A549 (cell line): Measurements from ENCODE around the gene INPP5A. TPM values are rescaled to one million over a fixed set of nuclear protein-coding genes. Genes with fewer than 3 reads are reported as not detected.
A peak's percentile ranks its signal among the peaks of the same experiment; 100 is the strongest.

Experiments used
- ATAC-seq, 2 experiments: fragments of 200-7000 bp in 1 of 2; fragments of >200 bp in 1 of 2; cut with Nextera tagmentation in 1 of 2; cut with Tn5 transposase in 1 of 2; 3 replicates each; pipeline versions ENCODE4 v1.8.0 to v1.9.1; 2018 to 2020; ENCODE audit warnings: mild to moderate bottlenecking in 1 of 2, moderate library complexity in 1 of 2
- CTCF ChIA-PET: fragments of 300-600 bp; sonication (Branson Sonifier 250); formaldehyde crosslinking; extraction: SDS; loops from one replicate; lab custom pipeline; 2021; ENCODE audit warnings: antibody characterized with exemption, inconsistent platforms; lab: Yijun Ruan, JAX
- POLR2A ChIA-PET: fragments of 350-600 bp; formaldehyde crosslinking; extraction: SDS; loops from one replicate; lab custom pipeline; 2021; ENCODE audit warnings: antibody characterized with exemption, inconsistent platforms; lab: Yijun Ruan, JAX
- DNase-seq, 2 experiments: peaks; one replicate each; pipeline versions ENCODE4 v3.0.0 to v3.0.0-alpha.2; 2011 to 2016; ENCODE audit warnings: low read depth in 1 of 2, low spot score in 1 of 2
- FAIRE-seq: peaks from 2 replicates; lab custom pipeline; 2011; peaks lifted over from hg19 to GRCh38; lab: Jason Lieb, UNC
- H3K27ac ChIP-seq, 2 experiments: fragments of >200 bp; sonication (Bioruptor Twin); formaldehyde crosslinking; 3 replicates each; pipeline ENCODE4 v1.5.1; 2016 to 2017
- H3K4me1 ChIP-seq: fragments of >200 bp; sonication (Bioruptor Twin); formaldehyde crosslinking; 3 replicates; pipeline ENCODE4 v1.6.1; 2016
- H3K4me2 ChIP-seq: fragments of >200 bp; sonication (Bioruptor Twin); formaldehyde crosslinking; 3 replicates; pipeline ENCODE4 v1.6.1; 2016
- H3K4me3 ChIP-seq: fragments of >200 bp; sonication (Bioruptor Twin); formaldehyde crosslinking; 3 replicates; pipeline ENCODE4 v1.5.1; 2016
- H3K9me3 ChIP-seq: fragments of >200 bp; sonication (Bioruptor Twin); formaldehyde crosslinking; 3 replicates; pipeline ENCODE4 v1.6.1; 2016
- CHD2 ChIP-seq: fragments of 150-350 bp; IDR thresholded peaks from 2 replicates; pipeline ENCODE4 v1.6.1; 2014; ENCODE audit warnings: low read length; ENCODE audit not compliant: partially characterized antibody
- E2F6 ChIP-seq: IDR thresholded peaks from 2 replicates; pipeline ENCODE4 v1.6.1; 2012; ENCODE audit warnings: low read depth, borderline replicate concordance
- EHMT2 ChIP-seq: fragments of 200-600 bp; sonication (generic); IDR thresholded peaks from 2 replicates; pipeline ENCODE4 v1.6.1; 2016; ENCODE audit warnings: antibody characterized with exemption, low read depth, mild to moderate bottlenecking, moderate library complexity
- FOSB ChIP-seq: fragments of 250-450 bp; sonication (Bioruptor Pico); IDR thresholded peaks from 2 replicates; pipeline ENCODE4 v1.5.0; 2020; ENCODE audit warnings: mild to moderate bottlenecking, moderate library complexity
- NPAS2 ChIP-seq: fragments of 250-450 bp; sonication (Bioruptor Pico); IDR thresholded peaks from 2 replicates; pipeline ENCODE4 v1.8.0; 2022; ENCODE audit warnings: mild to moderate bottlenecking, moderate library complexity, borderline replicate concordance
- POLR2AphosphoS2 ChIP-seq: conservative IDR thresholded peaks from 2 replicates; pipeline ENCODE4 v1.6.1; 2012; ENCODE audit warnings: low read length, improper control_type of control experiment, inconsistent platforms
- RCOR1 ChIP-seq: fragments of 150-350 bp; IDR thresholded peaks from 2 replicates; pipeline ENCODE4 v1.6.1; 2014; ENCODE audit warnings: antibody characterized with exemption, low read length, low read depth
- RNF2 ChIP-seq: fragments of 200-600 bp; sonication (generic); IDR thresholded peaks from 2 replicates; pipeline ENCODE4 v1.6.1; 2016; ENCODE audit warnings: low read depth, mild to moderate bottlenecking, antibody characterized with exemption, moderate library complexity, borderline replicate concordance
- USF2 ChIP-seq: fragments of 450-650 bp; IDR thresholded peaks from 2 replicates; pipeline ENCODE4 v1.6.1; 2014; ENCODE audit warnings: antibody characterized with exemption
- WGBS: methylation state at CpG from one replicate; pipeline ENCODE4 v1.1.6; 2017; ENCODE audit errors: missing lambda C conversion rate; 5-methylcytosine and 5-hydroxymethylcytosine counted together
- polyA plus RNA-seq, 4 experiments: library from polyadenylated mRNA; depleted of rRNA in 3 of 4; stranded (reverse); fragments of >200 nt; fragmentation: RNase III in 1 of 4; extraction: RNeasy Plus Mini Kit Qiagen cat#74134 plus additional on column Dnase treatment in 1 of 4; gene quantifications; 2 replicates in 3 of 4; 3 replicates in 1 of 4; pipeline ENCODE4 v1.2.3, GENCODE V29; 2011 to 2017

Gene INPP5A
- polyA plus RNA-seq, 2 of the 4 experiments (the other 2 are of a cell fraction), result 13.7 to 15.1 TPM

GRCh38 chr10:132829403-132829802 lies 291.8 kb downstream of the INPP5A start (continued):
- no peak for TF ChIP-seq USF2
- TF ChIP-seq POLR2AphosphoS2, result no peak
- no peak for TF ChIP-seq CHD2

GRCh38 chr10:132832186-132832969 lies 294.8 kb downstream of the INPP5A start:
- Histone ChIP-seq H3K4me3 (no peak overlapping the region), H3K27ac (no peak overlapping the region), H3K4me1 (peaks cover 6% of the 10 kb centered on the region; the same call in 1 of the 3 replicates), H3K4me2 (no peak overlapping the region), H3K9me3 (no peaks in the 10 kb centered on the region)
- ChIA-PET POLR2A (no interaction called here), CTCF (interaction anchor here (1.1 to 1.2 kb wide), 2 partner anchors 194 to 311 kb away, joined by 3 to 4 read pairs; no protein-coding TSS in a partner anchor)
- no peak for TF ChIP-seq RCOR1
- TF ChIP-seq EHMT2, result no peak
- TF ChIP-seq E2F6, result no peak
- TF ChIP-seq FOSB (CRISPR knock-in tag), result no peak
- TF ChIP-seq NPAS2, result no peak
- TF ChIP-seq RNF2, result peak; percentile 54; the same call in 1 of the 2 replicates
- ATAC-seq (no peak), FAIRE-seq (no peak), DNase-seq (no peak)
- WGBS, result 51% methylated on average over 28 of the region's 30 CpGs

Other genes starting within 250 kb of the INPP5A start
- gene STK32C, start 229.8 kb upstream of the INPP5A start, polyA plus RNA-seq (2011; rRNA removed), result 23.5 and 29.9 TPM in 2 replicates
- 41.5 to 47.9 TPM (median 43.6 TPM) in 3 replicates for gene STK32C, start 229.8 kb upstream of the INPP5A start, polyA plus RNA-seq (2017; fragmentation: RNase III; extraction: RNeasy Plus Mini Kit Qiagen cat#74134 plus additional on column Dnase treatment)
- gene LRRC27, start 205.6 kb upstream of the INPP5A start, polyA plus RNA-seq (2011; rRNA removed), result 6.9 and 9.0 TPM in 2 replicates
- 6.5 to 8.3 TPM (median 6.9 TPM) in 3 replicates for gene LRRC27, start 205.6 kb upstream of the INPP5A start, polyA plus RNA-seq (2017; fragmentation: RNase III; extraction: RNeasy Plus Mini Kit Qiagen cat#74134 plus additional on column Dnase treatment)
- 2.0 and 2.8 TPM in 2 replicates for gene PWWP2B, start 140.6 kb upstream of the INPP5A start, polyA plus RNA-seq (2011; rRNA removed)
- 6.6 to 7.3 TPM (median 7.0 TPM) in 3 replicates for gene PWWP2B, start 140.6 kb upstream of the INPP5A start, polyA plus RNA-seq (2017; fragmentation: RNase III; extraction: RNeasy Plus Mini Kit Qiagen cat#74134 plus additional on column Dnase treatment)
- not detected in 2 replicates for gene NKX6-2, start 248.4 kb downstream of the INPP5A start, polyA plus RNA-seq (2011; rRNA removed)
- gene NKX6-2, start 248.4 kb downstream of the INPP5A start, polyA plus RNA-seq (2017; fragmentation: RNase III; extraction: RNeasy Plus Mini Kit Qiagen cat#74134 plus additional on column Dnase treatment), result not detected in 3 replicates